ENCODE results near the gene TMEM255A. TPM values are rescaled to one million over a fixed set of nuclear protein-coding genes. Genes with fewer than 3 reads are reported as not detected.

The TMEM255A gene
- total and polyA plus RNA-seq, 2 donors: 3.3 to 6.4 TPM

DNA sequence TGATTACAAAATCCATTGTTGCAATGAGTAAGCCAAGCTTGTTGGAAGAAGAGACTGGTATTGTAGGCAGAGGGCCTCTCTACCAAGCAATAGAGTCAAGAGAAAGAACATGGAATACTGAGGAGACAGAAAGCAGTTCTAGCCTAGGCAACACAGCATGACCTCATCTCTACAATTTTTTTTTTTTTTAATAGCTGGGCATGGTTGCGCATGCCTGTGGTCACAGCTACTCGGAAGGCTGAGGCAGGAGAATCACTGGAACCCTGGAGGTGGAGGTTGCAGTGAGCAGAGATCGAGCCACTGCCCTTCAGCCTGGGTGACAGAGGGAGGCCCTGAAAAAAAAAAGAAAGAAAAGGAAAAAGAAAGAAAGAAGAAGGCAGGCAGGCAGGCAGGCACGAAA is 72.3 kb downstream of the TMEM255A start:
- 98% methylated on average over 4 of the region's 4 CpGs for WGBS

GRCh38 chrX:120236687-120237479 is 74.4 kb downstream of the TMEM255A start:
- H3K27me3 ChIP-seq (ENCODE audit: control insufficient read depth in 2 of 2, insufficient read depth in 1 of 2, low read length in 1 of 2): no peaks in the 10 kb centered on the region
- H3K9me3 ChIP-seq (ENCODE audit: control insufficient read depth in 2 of 2, insufficient read depth in 1 of 2, low read length in 1 of 2): no peaks in the 10 kb centered on the region
- H3K27ac ChIP-seq (ENCODE audit: low read depth in 1 of 2, low read length in 1 of 2): no peak overlapping the region
- WGBS: 91% methylated on average over 3 of the region's 3 CpGs
- no peak for DNase-seq (ENCODE audit: low read depth in 6 of 9, low spot score in 9 of 9)
- no peak overlapping the region for H3K4me3 ChIP-seq (ENCODE audit: low read length in 2 of 2)
- H3K36me3 ChIP-seq (ENCODE audit: control insufficient read depth in 2 of 2, insufficient read depth in 2 of 2, low read length in 1 of 2): peaks cover 0 to 3% of the 10 kb centered on the region in 2 donors
- H3K4me1 ChIP-seq (ENCODE audit: control insufficient read depth in 2 of 2, insufficient read depth in 2 of 2, low read length in 2 of 2): no peaks in the 10 kb centered on the region

More for the DNA sequence above, 72.3 kb downstream of the TMEM255A start:
- Histone ChIP-seq H3K4me3 (ENCODE audit: low read length in 2 of 2) (no peak overlapping the region), H3K4me1 (ENCODE audit: control insufficient read depth in 2 of 2, insufficient read depth in 2 of 2, low read length in 2 of 2) (no peaks in the 10 kb centered on the region), H3K27me3 (ENCODE audit: control insufficient read depth in 2 of 2, insufficient read depth in 1 of 2, low read length in 1 of 2) (no peaks in the 10 kb centered on the region), H3K9me3 (ENCODE audit: control insufficient read depth in 2 of 2, insufficient read depth in 1 of 2, low read length in 1 of 2) (no peaks in the 10 kb centered on the region), H3K36me3 (ENCODE audit: control insufficient read depth in 2 of 2, insufficient read depth in 2 of 2, low read length in 1 of 2) (peaks cover 0 to 3% of the 10 kb centered on the region in 2 donors), H3K27ac (ENCODE audit: low read depth in 1 of 2, low read length in 1 of 2) (no peak overlapping the region)
- DNase-seq (ENCODE audit: low read depth in 6 of 9, low spot score in 9 of 9): no peak

- no peaks in the 10 kb centered on the region for H3K27me3 ChIP-seq (ENCODE audit: control insufficient read depth in 2 of 2, insufficient read depth in 1 of 2, low read length in 1 of 2)
- over 99% methylated on average over 6 of the region's 6 CpGs for WGBS
- H3K9me3 ChIP-seq (ENCODE audit: control insufficient read depth in 2 of 2, insufficient read depth in 1 of 2, low read length in 1 of 2): no peaks in the 10 kb centered on the region
- no peak overlapping the region for H3K27ac ChIP-seq (ENCODE audit: low read depth in 1 of 2, low read length in 1 of 2)
- H3K36me3 ChIP-seq (ENCODE audit: control insufficient read depth in 2 of 2, insufficient read depth in 2 of 2, low read length in 1 of 2): peaks cover 0 to 3% of the 10 kb centered on the region in 2 donors
- no peak for DNase-seq (ENCODE audit: low read depth in 6 of 9, low spot score in 9 of 9)
- H3K4me3 ChIP-seq (ENCODE audit: low read length in 2 of 2): no peak overlapping the region
- no peaks in the 10 kb centered on the region for H3K4me1 ChIP-seq (ENCODE audit: control insufficient read depth in 2 of 2, insufficient read depth in 2 of 2, low read length in 2 of 2)
Measured at GRCh38 chrX:120235284-120235683, 76.0 kb downstream of the TMEM255A start.

DNA sequence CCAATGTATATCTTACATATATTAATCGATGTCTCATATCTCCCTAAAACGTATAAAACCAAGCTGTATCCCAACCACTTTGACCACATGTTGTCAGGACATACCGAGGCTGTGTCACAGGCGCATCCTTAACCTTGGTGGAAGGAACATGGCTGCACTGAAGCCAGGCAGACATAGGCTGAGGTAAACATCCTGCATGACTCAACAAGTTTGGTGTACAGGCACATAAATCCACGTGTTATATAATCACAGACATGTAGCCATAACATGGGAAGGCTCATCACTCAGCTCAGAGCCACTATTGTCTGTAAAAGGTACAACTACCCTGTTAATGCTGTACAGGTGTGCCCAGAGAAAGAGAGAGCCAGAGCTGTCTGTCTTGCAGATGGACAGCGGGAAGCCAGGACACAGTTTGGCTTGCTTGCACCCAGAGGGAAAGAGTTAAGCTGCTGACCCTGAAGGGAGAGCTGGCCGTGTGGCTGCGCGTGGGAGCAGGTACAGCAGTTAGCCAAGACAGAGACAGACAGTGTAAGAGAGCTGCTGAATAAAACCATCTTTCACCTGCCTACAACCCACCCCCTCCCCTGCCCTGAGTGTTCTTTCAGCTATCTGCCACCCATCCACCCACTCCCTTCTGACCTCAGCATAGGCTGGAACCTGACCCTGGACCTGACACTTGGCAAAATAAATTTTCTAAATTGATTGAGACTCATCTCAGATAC is 82.9 kb downstream of the TMEM255A start:
- no peaks in the 10 kb centered on the region for H3K9me3 ChIP-seq (ENCODE audit: control insufficient read depth in 2 of 2, insufficient read depth in 1 of 2, low read length in 1 of 2)
- no peak for DNase-seq (ENCODE audit: low read depth in 6 of 9, low spot score in 9 of 9)
- H3K27ac ChIP-seq (ENCODE audit: low read depth in 1 of 2, low read length in 1 of 2): no peak overlapping the region
- H3K4me3 ChIP-seq (ENCODE audit: low read length in 2 of 2): no peak overlapping the region
- 91% methylated on average over 9 of the region's 9 CpGs for WGBS
- H3K36me3 ChIP-seq (ENCODE audit: control insufficient read depth in 2 of 2, insufficient read depth in 2 of 2, low read length in 1 of 2): peaks cover 2 to 3% of the 10 kb centered on the region in 2 donors
- H3K27me3 ChIP-seq (ENCODE audit: control insufficient read depth in 2 of 2, insufficient read depth in 1 of 2, low read length in 1 of 2): no peaks in the 10 kb centered on the region
- H3K4me1 ChIP-seq (ENCODE audit: control insufficient read depth in 2 of 2, insufficient read depth in 2 of 2, low read length in 2 of 2): no peaks in the 10 kb centered on the region

DNA sequence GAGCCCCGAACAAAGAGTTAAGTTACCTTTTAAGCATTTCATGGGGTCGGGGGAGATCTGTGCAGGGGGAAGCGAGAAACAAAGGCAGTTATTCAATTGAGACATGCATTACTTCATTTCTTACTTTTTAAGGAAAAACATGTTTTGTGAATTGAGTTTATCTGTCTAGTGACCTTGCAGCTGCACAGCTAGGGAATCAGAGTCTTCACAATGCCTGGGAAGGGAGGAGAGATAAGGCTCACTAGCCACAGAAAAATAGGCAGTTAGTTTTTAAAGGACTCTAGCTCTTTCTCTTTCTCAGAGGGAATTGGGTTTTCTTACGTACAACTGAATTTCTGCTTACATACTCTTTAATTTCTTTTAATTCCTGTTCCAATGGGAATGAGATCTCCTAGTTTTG is 86.9 kb downstream of the TMEM255A start:
- H3K36me3 ChIP-seq (ENCODE audit: control insufficient read depth in 2 of 2, insufficient read depth in 2 of 2, low read length in 1 of 2): peaks cover 0 to 2% of the 10 kb centered on the region in 2 donors
- no peak overlapping the region for H3K4me3 ChIP-seq (ENCODE audit: low read length in 2 of 2)
- DNase-seq (ENCODE audit: low read depth in 6 of 9, low spot score in 9 of 9): no peak
- no peaks in the 10 kb centered on the region for H3K9me3 ChIP-seq (ENCODE audit: control insufficient read depth in 2 of 2, insufficient read depth in 1 of 2, low read length in 1 of 2)
- H3K27ac ChIP-seq (ENCODE audit: low read depth in 1 of 2, low read length in 1 of 2): no peak overlapping the region
- H3K27me3 ChIP-seq (ENCODE audit: control insufficient read depth in 2 of 2, insufficient read depth in 1 of 2, low read length in 1 of 2): no peaks in the 10 kb centered on the region
- 96% methylated on average over 4 of the region's 4 CpGs for WGBS
- no peaks in the 10 kb centered on the region for H3K4me1 ChIP-seq (ENCODE audit: control insufficient read depth in 2 of 2, insufficient read depth in 2 of 2, low read length in 2 of 2)

GRCh38 chrX:120223374-120223773 is 87.9 kb downstream of the TMEM255A start:
- Histone ChIP-seq H3K9me3 (ENCODE audit: control insufficient read depth in 2 of 2, insufficient read depth in 1 of 2, low read length in 1 of 2) (no peaks in the 10 kb centered on the region), H3K4me1 (ENCODE audit: control insufficient read depth in 2 of 2, insufficient read depth in 2 of 2, low read length in 2 of 2) (no peaks in the 10 kb centered on the region), H3K27ac (ENCODE audit: low read depth in 1 of 2, low read length in 1 of 2) (no peak overlapping the region), H3K27me3 (ENCODE audit: control insufficient read depth in 2 of 2, insufficient read depth in 1 of 2, low read length in 1 of 2) (no peaks in the 10 kb centered on the region), H3K36me3 (ENCODE audit: control insufficient read depth in 2 of 2, insufficient read depth in 2 of 2, low read length in 1 of 2) (peaks cover 0 to 2% of the 10 kb centered on the region in 2 donors), H3K4me3 (ENCODE audit: low read length in 2 of 2) (no peak overlapping the region)
- WGBS: 86% methylated on average over 8 of the region's 8 CpGs
- no peak for DNase-seq (ENCODE audit: low read depth in 6 of 9, low spot score in 9 of 9)

DNA sequence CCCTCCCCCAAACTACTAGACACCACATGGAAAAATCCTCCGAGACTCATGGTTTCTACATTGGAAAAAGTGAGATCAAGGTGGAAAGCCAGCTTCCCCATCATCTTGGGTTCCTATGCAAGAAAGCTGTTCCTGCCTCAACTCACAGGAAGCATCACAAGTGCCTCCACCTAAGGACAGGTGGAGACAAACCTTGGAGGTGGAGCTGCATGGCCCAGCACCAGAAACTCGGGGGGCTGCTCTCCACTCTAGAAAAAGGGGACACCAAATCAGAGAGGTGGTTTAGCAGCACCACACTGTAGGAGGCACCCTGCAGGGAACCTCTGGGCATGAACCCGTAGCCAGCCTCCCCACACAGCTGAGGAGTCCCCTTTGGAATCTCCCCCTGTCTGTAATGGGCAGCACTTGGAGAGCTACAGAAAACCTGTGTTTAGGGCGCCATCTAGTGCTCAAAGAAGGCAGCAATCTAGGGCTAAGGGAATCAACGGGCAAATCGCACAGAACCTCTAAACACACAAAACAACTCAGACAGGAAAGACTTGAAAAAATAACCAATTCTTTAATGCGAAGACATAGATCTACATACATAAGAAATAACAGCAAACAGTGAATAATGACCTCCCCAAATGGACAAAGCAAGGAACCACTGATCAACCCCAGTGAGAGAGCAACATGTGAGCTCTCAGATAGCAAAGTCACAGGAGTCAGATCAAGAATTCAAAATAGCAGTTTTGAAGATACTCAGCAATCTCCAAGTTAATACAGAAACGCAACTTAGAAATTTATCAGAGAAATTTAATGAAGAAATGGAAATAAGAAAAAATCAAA is 97.6 kb downstream of the TMEM255A start:
- H3K4me3 ChIP-seq (ENCODE audit: low read length in 2 of 2): no peak overlapping the region
- H3K4me1 ChIP-seq (ENCODE audit: control insufficient read depth in 2 of 2, insufficient read depth in 2 of 2, low read length in 2 of 2): no peaks in the 10 kb centered on the region
- H3K27me3 ChIP-seq (ENCODE audit: control insufficient read depth in 2 of 2, insufficient read depth in 1 of 2, low read length in 1 of 2): no peaks in the 10 kb centered on the region
- H3K36me3 ChIP-seq (ENCODE audit: control insufficient read depth in 2 of 2, insufficient read depth in 2 of 2, low read length in 1 of 2): no peaks in the 10 kb centered on the region
- peak; percentile 18 to 74 (median 33) for DNase-seq (ENCODE audit: low read depth in 6 of 9, low spot score in 9 of 9)
- no peak overlapping the region for H3K27ac ChIP-seq (ENCODE audit: low read depth in 1 of 2, low read length in 1 of 2)
- 31% methylated on average over 8 of the region's 8 CpGs for WGBS
- H3K9me3 ChIP-seq (ENCODE audit: control insufficient read depth in 2 of 2, insufficient read depth in 1 of 2, low read length in 1 of 2): no peaks in the 10 kb centered on the region

Measured in thymus (tissue), 11 donors.